HepG2 (cell line): ENCODE results near the gene CLDN7. TPM values are rescaled to one million over a fixed set of nuclear protein-coding genes. Genes with fewer than 3 reads are reported as not detected.

ENCODE experiments used
- CREB1 ChIP-seq, 2 experiments: fragments of 450-650 bp in 1 of 2; IDR thresholded peaks; 2 replicates each; pipeline ENCODE4 v1.6.1; 2016 to 2017; ENCODE audit warnings: control low read depth in 1 of 2, mild to moderate bottlenecking in 1 of 2, missing compliant biosample characterization in 1 of 2, missing genetic modification characterization in 1 of 2
- HCFC1 ChIP-seq: fragments of 150-350 bp; IDR thresholded peaks from 2 replicates; pipeline ENCODE4 v1.6.1; 2014; ENCODE audit warnings: low read depth, low read length
- MIER2 ChIP-seq: IDR thresholded peaks from 2 replicates; pipeline ENCODE4 v1.6.1; 2016; ENCODE audit warnings: missing biosample characterization, missing genetic modification reagents
- MTA1 ChIP-seq: sonication (generic); formaldehyde crosslinking; IDR thresholded peaks from 2 replicates; pipeline ENCODE4 v1.4.0; 2020; ENCODE audit warnings: missing genetic modification reagents, mild to moderate bottlenecking, borderline replicate concordance
- SRF ChIP-seq: IDR thresholded peaks from 2 replicates; pipeline ENCODE4 v1.6.1; 2011; ENCODE audit warnings: mild to moderate bottlenecking, low read depth, low read length, moderate library complexity
- ZNF180 ChIP-seq: sonication (generic); formaldehyde crosslinking; IDR thresholded peaks from 2 replicates; pipeline ENCODE4 v1.4.0; 2020; ENCODE audit warnings: low read depth, missing genetic modification reagents, borderline replicate concordance
- ZNF326 ChIP-seq: sonication (generic); formaldehyde crosslinking; IDR thresholded peaks from 2 replicates; pipeline ENCODE4 v1.4.0; 2020; ENCODE audit warnings: missing genetic modification reagents, borderline replicate concordance
- ZSCAN25 ChIP-seq: sonication (generic); formaldehyde crosslinking; IDR thresholded peaks from 2 replicates; pipeline ENCODE4 v1.8.0; 2022; ENCODE audit warnings: mild to moderate bottlenecking, missing genetic modification reagents
- ZSCAN29 ChIP-seq: sonication (generic); formaldehyde crosslinking; conservative IDR thresholded peaks from 2 replicates; pipeline ENCODE4 v1.4.0; 2020; ENCODE audit warnings: mild to moderate bottlenecking, missing genetic modification reagents
- polyA plus RNA-seq, 8 experiments: library from polyadenylated mRNA; depleted of rRNA in 3 of 8; stranded (reverse) in 7 of 8; unstranded in 1 of 8; fragments of >200 nt; fragmentation: Illumina TruSeq in 4 of 8; extraction: Trizol in 4 of 8; gene quantifications; 2 replicates each; pipeline versions ENCODE4 v1.2.1 to v1.2.3, GENCODE V29; 2011 to 2016; ENCODE audit warnings: low read depth in 4 of 8, missing spikeins in 1 of 8, mixed read lengths in 1 of 8; ENCODE audit not compliant: insufficient read depth in 1 of 8
- total RNA-seq, 5 experiments: library from RNA; depleted of rRNA; stranded (reverse); fragments of >200 nt; fragmentation: Illumina TruSeq; extraction: Trizol; gene quantifications; 2 replicates each; pipeline ENCODE4 v1.2.3, GENCODE V29; 2016; ENCODE audit warnings: low read depth in 1 of 5
- TF ChIP-seq, protein P1 (sequence below): IDR thresholded peaks from 2 replicates; pipeline ENCODE4 v1.6.1; 2012; ENCODE audit warnings: inconsistent platforms
- TF ChIP-seq, protein P2 (sequence below): sonication (generic); formaldehyde crosslinking; IDR thresholded peaks from 2 replicates; pipeline ENCODE4; 2020; ENCODE audit warnings: missing genetic modification reagents, mild to moderate bottlenecking, borderline replicate concordance
- TF ChIP-seq, protein P3 (sequence below): sonication (generic); formaldehyde crosslinking; IDR thresholded peaks from 2 replicates; pipeline ENCODE4 v1.8.1; 2022; ENCODE audit warnings: low read depth, mild to moderate bottlenecking, missing genetic modification reagents
- TF ChIP-seq, protein P4 (sequence below): sonication (generic); formaldehyde crosslinking; IDR thresholded peaks from 2 replicates; pipeline ENCODE4 v1.4.0; 2020; ENCODE audit warnings: low read depth, missing genetic modification reagents
- TF ChIP-seq, protein P5 (sequence below): sonication (generic); formaldehyde crosslinking; conservative IDR thresholded peaks from 2 replicates; pipeline ENCODE4 v1.4.0; 2020; ENCODE audit warnings: mild to moderate bottlenecking, missing genetic modification reagents, moderate library complexity

The CLDN7 gene
- total and polyA plus RNA-seq, 2 of the 13 experiments (the other 11 are each of a cell fraction or from before 2014, with no cell fraction given) = not detected

DNA sequence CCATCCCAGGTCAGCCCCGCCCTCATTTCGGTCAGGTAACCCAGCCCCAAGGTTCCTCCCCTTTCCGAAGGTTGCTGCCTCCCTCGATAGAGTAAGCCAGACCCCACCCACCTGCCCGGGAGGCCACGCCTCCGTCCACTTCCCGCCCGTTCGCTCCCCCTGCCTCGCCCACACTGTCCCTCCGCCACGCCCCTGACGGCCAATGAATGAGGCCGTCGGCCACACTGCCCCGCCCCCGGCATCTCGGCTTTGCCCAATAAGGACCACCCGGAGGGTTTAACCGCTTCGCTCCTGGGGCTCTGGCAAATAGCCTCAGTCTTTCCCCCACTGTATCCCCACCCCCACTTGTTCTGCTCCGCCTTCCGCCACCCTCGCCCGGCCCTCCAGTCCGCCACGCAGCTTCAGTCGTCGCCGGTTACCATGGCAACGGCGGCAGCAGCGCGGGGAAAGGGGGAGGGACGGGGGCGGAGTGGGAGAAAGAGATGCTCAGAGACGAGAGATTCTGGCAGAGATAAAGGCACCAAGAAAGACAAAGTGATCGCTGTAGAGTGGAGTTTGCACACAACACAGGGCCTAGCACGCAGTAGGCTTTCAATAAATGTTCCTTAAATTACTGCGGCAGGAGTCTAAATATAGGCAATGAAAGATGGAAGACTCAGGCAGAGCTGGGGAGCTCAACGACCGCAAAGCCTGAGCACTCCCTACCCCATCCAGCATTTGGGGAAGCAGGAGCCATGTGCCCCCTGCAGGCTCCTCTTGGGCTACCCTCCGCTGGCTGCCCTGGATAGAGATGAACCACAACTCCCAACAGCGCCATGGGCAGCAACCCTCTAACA is 47.8 kb downstream of the CLDN7 start (continued):
- TF ChIP-seq ZNF326 (CRISPR knock-in tag) (no peak), ZNF180 (no peak; the same call in 1 of the 2 replicates), MIER2 (CRISPR knock-in tag) (no peak), MTA1 (CRISPR knock-in tag) (peak; percentile 62; the same call in 1 of the 2 replicates), ZSCAN25 (CRISPR knock-in tag) (peak; percentile 35; the same call in 1 of the 2 replicates), CREB1 (IDR thresholded peaks at IDR 0.05) (peak; percentile 53), CREB1 (CRISPR knock-in tag; IDR thresholded peaks at IDR 0.05) (peak; percentile 72), ZSCAN29 (CRISPR knock-in tag) (peak; percentile 20; the same call in 1 of the 2 replicates), SRF (peak; percentile 59), HCFC1 (peak; percentile 98; the same call in 1 of the 2 replicates)
- TF ChIP-seq, protein P1, sequence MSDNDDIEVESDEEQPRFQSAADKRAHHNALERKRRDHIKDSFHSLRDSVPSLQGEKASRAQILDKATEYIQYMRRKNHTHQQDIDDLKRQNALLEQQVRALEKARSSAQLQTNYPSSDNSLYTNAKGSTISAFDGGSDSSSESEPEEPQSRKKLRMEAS = peak; percentile 20
- TF ChIP-seq, protein P2, sequence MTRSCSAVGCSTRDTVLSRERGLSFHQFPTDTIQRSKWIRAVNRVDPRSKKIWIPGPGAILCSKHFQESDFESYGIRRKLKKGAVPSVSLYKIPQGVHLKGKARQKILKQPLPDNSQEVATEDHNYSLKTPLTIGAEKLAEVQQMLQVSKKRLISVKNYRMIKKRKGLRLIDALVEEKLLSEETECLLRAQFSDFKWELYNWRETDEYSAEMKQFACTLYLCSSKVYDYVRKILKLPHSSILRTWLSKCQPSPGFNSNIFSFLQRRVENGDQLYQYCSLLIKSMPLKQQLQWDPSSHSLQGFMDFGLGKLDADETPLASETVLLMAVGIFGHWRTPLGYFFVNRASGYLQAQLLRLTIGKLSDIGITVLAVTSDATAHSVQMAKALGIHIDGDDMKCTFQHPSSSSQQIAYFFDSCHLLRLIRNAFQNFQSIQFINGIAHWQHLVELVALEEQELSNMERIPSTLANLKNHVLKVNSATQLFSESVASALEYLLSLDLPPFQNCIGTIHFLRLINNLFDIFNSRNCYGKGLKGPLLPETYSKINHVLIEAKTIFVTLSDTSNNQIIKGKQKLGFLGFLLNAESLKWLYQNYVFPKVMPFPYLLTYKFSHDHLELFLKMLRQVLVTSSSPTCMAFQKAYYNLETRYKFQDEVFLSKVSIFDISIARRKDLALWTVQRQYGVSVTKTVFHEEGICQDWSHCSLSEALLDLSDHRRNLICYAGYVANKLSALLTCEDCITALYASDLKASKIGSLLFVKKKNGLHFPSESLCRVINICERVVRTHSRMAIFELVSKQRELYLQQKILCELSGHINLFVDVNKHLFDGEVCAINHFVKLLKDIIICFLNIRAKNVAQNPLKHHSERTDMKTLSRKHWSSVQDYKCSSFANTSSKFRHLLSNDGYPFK (CRISPR knock-in tag) = peak; percentile 57; the same call in 1 of the 2 replicates
- TF ChIP-seq, protein P3, sequence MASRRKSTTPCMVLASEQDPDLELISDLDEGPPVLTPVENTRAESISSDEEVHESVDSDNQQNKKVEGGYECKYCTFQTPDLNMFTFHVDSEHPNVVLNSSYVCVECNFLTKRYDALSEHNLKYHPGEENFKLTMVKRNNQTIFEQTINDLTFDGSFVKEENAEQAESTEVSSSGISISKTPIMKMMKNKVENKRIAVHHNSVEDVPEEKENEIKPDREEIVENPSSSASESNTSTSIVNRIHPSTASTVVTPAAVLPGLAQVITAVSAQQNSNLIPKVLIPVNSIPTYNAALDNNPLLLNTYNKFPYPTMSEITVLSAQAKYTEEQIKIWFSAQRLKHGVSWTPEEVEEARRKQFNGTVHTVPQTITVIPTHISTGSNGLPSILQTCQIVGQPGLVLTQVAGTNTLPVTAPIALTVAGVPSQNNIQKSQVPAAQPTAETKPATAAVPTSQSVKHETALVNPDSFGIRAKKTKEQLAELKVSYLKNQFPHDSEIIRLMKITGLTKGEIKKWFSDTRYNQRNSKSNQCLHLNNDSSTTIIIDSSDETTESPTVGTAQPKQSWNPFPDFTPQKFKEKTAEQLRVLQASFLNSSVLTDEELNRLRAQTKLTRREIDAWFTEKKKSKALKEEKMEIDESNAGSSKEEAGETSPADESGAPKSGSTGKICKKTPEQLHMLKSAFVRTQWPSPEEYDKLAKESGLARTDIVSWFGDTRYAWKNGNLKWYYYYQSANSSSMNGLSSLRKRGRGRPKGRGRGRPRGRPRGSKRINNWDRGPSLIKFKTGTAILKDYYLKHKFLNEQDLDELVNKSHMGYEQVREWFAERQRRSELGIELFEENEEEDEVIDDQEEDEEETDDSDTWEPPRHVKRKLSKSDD (CRISPR knock-in tag) = no peak
- TF ChIP-seq, protein P4, sequence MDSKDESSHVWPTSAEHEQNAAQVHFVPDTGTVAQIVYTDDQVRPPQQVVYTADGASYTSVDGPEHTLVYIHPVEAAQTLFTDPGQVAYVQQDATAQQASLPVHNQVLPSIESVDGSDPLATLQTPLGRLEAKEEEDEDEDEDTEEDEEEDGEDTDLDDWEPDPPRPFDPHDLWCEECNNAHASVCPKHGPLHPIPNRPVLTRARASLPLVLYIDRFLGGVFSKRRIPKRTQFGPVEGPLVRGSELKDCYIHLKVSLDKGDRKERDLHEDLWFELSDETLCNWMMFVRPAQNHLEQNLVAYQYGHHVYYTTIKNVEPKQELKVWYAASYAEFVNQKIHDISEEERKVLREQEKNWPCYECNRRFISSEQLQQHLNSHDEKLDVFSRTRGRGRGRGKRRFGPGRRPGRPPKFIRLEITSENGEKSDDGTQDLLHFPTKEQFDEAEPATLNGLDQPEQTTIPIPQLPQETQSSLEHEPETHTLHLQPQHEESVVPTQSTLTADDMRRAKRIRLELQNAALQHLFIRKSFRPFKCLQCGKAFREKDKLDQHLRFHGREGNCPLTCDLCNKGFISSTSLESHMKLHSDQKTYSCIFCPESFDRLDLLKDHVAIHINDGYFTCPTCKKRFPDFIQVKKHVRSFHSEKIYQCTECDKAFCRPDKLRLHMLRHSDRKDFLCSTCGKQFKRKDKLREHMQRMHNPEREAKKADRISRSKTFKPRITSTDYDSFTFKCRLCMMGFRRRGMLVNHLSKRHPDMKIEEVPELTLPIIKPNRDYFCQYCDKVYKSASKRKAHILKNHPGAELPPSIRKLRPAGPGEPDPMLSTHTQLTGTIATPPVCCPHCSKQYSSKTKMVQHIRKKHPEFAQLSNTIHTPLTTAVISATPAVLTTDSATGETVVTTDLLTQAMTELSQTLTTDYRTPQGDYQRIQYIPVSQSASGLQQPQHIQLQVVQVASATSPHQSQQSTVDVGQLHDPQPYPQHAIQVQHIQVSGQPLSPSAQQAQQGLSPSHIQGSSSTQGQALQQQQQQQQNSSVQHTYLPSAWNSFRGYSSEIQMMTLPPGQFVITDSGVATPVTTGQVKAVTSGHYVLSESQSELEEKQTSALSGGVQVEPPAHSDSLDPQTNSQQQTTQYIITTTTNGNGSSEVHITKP = 0 out of 2 replicates have a peak, but pooled peaks have one; percentile 63
- TF ChIP-seq, protein P5, sequence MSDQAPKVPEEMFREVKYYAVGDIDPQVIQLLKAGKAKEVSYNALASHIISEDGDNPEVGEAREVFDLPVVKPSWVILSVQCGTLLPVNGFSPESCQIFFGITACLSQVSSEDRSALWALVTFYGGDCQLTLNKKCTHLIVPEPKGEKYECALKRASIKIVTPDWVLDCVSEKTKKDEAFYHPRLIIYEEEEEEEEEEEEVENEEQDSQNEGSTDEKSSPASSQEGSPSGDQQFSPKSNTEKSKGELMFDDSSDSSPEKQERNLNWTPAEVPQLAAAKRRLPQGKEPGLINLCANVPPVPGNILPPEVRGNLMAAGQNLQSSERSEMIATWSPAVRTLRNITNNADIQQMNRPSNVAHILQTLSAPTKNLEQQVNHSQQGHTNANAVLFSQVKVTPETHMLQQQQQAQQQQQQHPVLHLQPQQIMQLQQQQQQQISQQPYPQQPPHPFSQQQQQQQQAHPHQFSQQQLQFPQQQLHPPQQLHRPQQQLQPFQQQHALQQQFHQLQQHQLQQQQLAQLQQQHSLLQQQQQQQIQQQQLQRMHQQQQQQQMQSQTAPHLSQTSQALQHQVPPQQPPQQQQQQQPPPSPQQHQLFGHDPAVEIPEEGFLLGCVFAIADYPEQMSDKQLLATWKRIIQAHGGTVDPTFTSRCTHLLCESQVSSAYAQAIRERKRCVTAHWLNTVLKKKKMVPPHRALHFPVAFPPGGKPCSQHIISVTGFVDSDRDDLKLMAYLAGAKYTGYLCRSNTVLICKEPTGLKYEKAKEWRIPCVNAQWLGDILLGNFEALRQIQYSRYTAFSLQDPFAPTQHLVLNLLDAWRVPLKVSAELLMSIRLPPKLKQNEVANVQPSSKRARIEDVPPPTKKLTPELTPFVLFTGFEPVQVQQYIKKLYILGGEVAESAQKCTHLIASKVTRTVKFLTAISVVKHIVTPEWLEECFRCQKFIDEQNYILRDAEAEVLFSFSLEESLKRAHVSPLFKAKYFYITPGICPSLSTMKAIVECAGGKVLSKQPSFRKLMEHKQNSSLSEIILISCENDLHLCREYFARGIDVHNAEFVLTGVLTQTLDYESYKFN (CRISPR knock-in tag) = peak; percentile 50
